Measurements from ENCODE around the gene KCNQ1.

GRCh38 chr11:2687782-2688191, 243.0 kb downstream of the KCNQ1 start:
- TF ChIP-seq CTCF (IDR thresholded peaks at IDR 0.05) = no peak
- TF ChIP-seq POLR2A (IDR thresholded peaks at IDR 0.05) = no peak

Data from lower leg skin (tissue), 3 donors.